Body of pancreas (tissue), 4 donors: ENCODE measurements around the gene SCYGR8.

ENCODE experiments used
- CTCF ChIP-seq, 7 experiments: fragments of 450-650 bp in 4 of 7; fragments of 200-600 bp in 3 of 7; sonication (generic) in 3 of 7; IDR thresholded peaks; one replicate each; pipeline ENCODE4 v1.5.1; 2016 to 2019; ENCODE audit warnings: antibody characterized with exemption in 7 of 7
- POLR2A ChIP-seq, 3 donors: fragments of 450-650 bp; IDR thresholded peaks; one replicate each; pipeline ENCODE4 v1.6.1; 2016; ENCODE audit warnings: antibody characterized with exemption in 3 of 3, mild to moderate bottlenecking in 2 of 3

GRCh38 chr2:227765788-227766372 is 20.2 kb downstream of the SCYGR8 start:
- TF ChIP-seq CTCF (IDR thresholded peaks at IDR 0.05) (no peak), POLR2A (IDR thresholded peaks at IDR 0.05) (no peak)
